ENCODE results near the gene COPB1. TPM values are rescaled to one million over a fixed set of nuclear protein-coding genes. Genes with fewer than 3 reads are reported as not detected.
A peak's percentile ranks its signal among the peaks of the same experiment; 100 is the strongest.

The COPB1 gene
- total and polyA plus RNA-seq, 9 of the 15 experiments (the other 6 are each of a cell fraction or from before 2014, with no cell fraction given), result 64.7 to 188 (median 91.6) TPM

DNA sequence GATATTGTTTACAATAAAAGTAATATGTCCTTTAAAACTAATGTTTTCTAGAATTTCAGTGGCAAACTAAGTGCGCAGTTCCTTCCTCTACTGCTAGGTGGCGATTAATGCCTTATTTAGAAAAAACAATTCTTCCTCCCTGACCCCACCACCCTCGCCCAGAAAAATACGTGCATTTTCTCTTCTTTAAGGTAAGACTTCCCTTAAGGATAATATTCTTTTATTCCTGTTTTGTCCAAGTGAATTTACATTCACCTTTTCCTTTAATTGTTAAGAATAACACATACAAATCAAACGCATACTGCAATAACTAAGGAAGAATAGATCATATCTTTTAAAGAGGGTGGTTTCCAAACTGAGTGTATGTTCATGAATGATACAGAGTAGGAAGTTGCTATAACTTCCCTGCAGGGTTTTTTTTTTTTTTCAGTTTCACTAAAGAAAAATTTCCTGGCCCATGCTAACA lies 37.6 kb upstream of the COPB1 start (continued):
- TF ChIP-seq, protein P1, sequence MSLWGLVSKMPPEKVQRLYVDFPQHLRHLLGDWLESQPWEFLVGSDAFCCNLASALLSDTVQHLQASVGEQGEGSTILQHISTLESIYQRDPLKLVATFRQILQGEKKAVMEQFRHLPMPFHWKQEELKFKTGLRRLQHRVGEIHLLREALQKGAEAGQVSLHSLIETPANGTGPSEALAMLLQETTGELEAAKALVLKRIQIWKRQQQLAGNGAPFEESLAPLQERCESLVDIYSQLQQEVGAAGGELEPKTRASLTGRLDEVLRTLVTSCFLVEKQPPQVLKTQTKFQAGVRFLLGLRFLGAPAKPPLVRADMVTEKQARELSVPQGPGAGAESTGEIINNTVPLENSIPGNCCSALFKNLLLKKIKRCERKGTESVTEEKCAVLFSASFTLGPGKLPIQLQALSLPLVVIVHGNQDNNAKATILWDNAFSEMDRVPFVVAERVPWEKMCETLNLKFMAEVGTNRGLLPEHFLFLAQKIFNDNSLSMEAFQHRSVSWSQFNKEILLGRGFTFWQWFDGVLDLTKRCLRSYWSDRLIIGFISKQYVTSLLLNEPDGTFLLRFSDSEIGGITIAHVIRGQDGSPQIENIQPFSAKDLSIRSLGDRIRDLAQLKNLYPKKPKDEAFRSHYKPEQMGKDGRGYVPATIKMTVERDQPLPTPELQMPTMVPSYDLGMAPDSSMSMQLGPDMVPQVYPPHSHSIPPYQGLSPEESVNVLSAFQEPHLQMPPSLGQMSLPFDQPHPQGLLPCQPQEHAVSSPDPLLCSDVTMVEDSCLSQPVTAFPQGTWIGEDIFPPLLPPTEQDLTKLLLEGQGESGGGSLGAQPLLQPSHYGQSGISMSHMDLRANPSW (CRISPR knock-in tag; IDR thresholded peaks at IDR 0.05), result no peak
- no peak for TF ChIP-seq FOS (IDR thresholded peaks at IDR 0.05; ENCODE audit: extremely low read depth, insufficient read length)
- TF ChIP-seq PML (IDR thresholded peaks at IDR 0.05; ENCODE audit: low read length), result no peak
- 0 out of 2 replicates have a peak, but pooled peaks have one; percentile 9 for TF ChIP-seq KLF16 (IDR thresholded peaks at IDR 0.05)
- no peak for TF ChIP-seq ETV1 (tag; conservative IDR thresholded peaks at IDR 0.05; ENCODE audit: low read depth)
- no peak for TF ChIP-seq STAT5B (CRISPR knock-in tag; IDR thresholded peaks at IDR 0.05)
- TF ChIP-seq MCM7 (IDR thresholded peaks at IDR 0.05), result no peak
- TF ChIP-seq, protein P2, sequence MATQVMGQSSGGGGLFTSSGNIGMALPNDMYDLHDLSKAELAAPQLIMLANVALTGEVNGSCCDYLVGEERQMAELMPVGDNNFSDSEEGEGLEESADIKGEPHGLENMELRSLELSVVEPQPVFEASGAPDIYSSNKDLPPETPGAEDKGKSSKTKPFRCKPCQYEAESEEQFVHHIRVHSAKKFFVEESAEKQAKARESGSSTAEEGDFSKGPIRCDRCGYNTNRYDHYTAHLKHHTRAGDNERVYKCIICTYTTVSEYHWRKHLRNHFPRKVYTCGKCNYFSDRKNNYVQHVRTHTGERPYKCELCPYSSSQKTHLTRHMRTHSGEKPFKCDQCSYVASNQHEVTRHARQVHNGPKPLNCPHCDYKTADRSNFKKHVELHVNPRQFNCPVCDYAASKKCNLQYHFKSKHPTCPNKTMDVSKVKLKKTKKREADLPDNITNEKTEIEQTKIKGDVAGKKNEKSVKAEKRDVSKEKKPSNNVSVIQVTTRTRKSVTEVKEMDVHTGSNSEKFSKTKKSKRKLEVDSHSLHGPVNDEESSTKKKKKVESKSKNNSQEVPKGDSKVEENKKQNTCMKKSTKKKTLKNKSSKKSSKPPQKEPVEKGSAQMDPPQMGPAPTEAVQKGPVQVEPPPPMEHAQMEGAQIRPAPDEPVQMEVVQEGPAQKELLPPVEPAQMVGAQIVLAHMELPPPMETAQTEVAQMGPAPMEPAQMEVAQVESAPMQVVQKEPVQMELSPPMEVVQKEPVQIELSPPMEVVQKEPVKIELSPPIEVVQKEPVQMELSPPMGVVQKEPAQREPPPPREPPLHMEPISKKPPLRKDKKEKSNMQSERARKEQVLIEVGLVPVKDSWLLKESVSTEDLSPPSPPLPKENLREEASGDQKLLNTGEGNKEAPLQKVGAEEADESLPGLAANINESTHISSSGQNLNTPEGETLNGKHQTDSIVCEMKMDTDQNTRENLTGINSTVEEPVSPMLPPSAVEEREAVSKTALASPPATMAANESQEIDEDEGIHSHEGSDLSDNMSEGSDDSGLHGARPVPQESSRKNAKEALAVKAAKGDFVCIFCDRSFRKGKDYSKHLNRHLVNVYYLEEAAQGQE (IDR thresholded peaks at IDR 0.05; ENCODE audit: borderline replicate concordance), result peak; percentile 26; the same call in 1 of the 2 replicates
- TF ChIP-seq, protein P2 (CRISPR knock-in tag; IDR thresholded peaks at IDR 0.05; ENCODE audit: low read depth), result no peak
- no peak for TF ChIP-seq THRAP3 (IDR thresholded peaks at IDR 0.05; ENCODE audit: borderline replicate concordance)
- TF ChIP-seq, protein P3, sequence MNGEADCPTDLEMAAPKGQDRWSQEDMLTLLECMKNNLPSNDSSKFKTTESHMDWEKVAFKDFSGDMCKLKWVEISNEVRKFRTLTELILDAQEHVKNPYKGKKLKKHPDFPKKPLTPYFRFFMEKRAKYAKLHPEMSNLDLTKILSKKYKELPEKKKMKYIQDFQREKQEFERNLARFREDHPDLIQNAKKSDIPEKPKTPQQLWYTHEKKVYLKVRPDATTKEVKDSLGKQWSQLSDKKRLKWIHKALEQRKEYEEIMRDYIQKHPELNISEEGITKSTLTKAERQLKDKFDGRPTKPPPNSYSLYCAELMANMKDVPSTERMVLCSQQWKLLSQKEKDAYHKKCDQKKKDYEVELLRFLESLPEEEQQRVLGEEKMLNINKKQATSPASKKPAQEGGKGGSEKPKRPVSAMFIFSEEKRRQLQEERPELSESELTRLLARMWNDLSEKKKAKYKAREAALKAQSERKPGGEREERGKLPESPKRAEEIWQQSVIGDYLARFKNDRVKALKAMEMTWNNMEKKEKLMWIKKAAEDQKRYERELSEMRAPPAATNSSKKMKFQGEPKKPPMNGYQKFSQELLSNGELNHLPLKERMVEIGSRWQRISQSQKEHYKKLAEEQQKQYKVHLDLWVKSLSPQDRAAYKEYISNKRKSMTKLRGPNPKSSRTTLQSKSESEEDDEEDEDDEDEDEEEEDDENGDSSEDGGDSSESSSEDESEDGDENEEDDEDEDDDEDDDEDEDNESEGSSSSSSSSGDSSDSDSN (IDR thresholded peaks at IDR 0.05; ENCODE audit: borderline replicate concordance in 1 of 2, low read depth in 2 of 2, low read length in 2 of 2), result no peak
- TF ChIP-seq, protein P4, sequence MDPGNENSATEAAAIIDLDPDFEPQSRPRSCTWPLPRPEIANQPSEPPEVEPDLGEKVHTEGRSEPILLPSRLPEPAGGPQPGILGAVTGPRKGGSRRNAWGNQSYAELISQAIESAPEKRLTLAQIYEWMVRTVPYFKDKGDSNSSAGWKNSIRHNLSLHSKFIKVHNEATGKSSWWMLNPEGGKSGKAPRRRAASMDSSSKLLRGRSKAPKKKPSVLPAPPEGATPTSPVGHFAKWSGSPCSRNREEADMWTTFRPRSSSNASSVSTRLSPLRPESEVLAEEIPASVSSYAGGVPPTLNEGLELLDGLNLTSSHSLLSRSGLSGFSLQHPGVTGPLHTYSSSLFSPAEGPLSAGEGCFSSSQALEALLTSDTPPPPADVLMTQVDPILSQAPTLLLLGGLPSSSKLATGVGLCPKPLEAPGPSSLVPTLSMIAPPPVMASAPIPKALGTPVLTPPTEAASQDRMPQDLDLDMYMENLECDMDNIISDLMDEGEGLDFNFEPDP (CRISPR knock-in tag; IDR thresholded peaks at IDR 0.05), result no peak
- TF ChIP-seq NR2C1 (IDR thresholded peaks at IDR 0.05), result 0 out of 2 replicates have a peak, but pooled peaks have one; percentile 28
- no peak for TF ChIP-seq NR2C1 (tag; IDR thresholded peaks at IDR 0.05)
- TF ChIP-seq KLF6 (CRISPR knock-in tag; IDR thresholded peaks at IDR 0.05; ENCODE audit: borderline replicate concordance), result no peak

Data from K562 (cell line).